Left cardiac atrium (tissue), 2 donors: ENCODE measurements around the gene C21orf58. TPM values are rescaled to one million over a fixed set of nuclear protein-coding genes. Genes with fewer than 3 reads are reported as not detected.

Experiments
- total RNA-seq, 2 donors: library from RNA; stranded (reverse); fragmentation: NEBNext Ultra II Directional; extraction: Animal tissue kit (Norgen Biotek cat#: 25700); gene quantifications; one replicate each; pipeline ENCODE4 v1.2.1, GENCODE V29; 2021
- donor health status: DM: no; HTN: yes; CAD: no; lungs with severe emphysema.
- donor health status: DM: yes; HTN: yes; CAD: no.

The C21orf58 gene
- total RNA-seq, 2 donors from 2014 or later = 1.0 to 2.5 TPM

Other genes with a start within 250 kb of the C21orf58 start
- gene COL6A2, start 225.8 kb downstream of the C21orf58 start, total RNA-seq = 100 to 1,000 TPM; 330 to 350 TPM
- gene FTCD, start 168.3 kb downstream of the C21orf58 start, total RNA-seq = 1 to 10 TPM in 1 of 2 donors, under 1 TPM in 1; 0.68 to 1.6 TPM
- gene SPATC1L, start 139.4 kb downstream of the C21orf58 start, total RNA-seq = 10 to 100 TPM in 1 of 2 donors, 1 to 10 TPM in 1; 10.0 to 11.0 TPM
- 10 to 100 TPM; 66.4 to 66.7 TPM for gene LSS, start 95.1 kb downstream of the C21orf58 start, total RNA-seq
- gene MCM3AP, start 38.3 kb downstream of the C21orf58 start, total RNA-seq = 10 to 100 TPM; 52.4 to 66.4 TPM
- 10 to 100 TPM; 15.5 to 17.5 TPM for gene YBEY, start 37.5 kb downstream of the C21orf58 start, total RNA-seq
- 10 to 100 TPM; 31.8 to 50.2 TPM for gene PCNT, start 286 bp upstream of the C21orf58 start, total RNA-seq
- 10 to 100 TPM; 27.2 to 33.0 TPM for gene DIP2A, start 135.0 kb upstream of the C21orf58 start, total RNA-seq